Chondrocyte (in vitro differentiated cells): ENCODE measurements around the gene RAB30. TPM values are rescaled to one million over a fixed set of nuclear protein-coding genes. Genes with fewer than 3 reads are reported as not detected.

Experiments used
- DNase-seq: peaks from one replicate; pipeline ENCODE4 v3.0.0; 2021; ENCODE audit warnings: mixed read lengths, low spot score
- H3K27ac Mint-ChIP-seq: one replicate; pipeline ENCODE4 v1.8.0; 2021; ENCODE audit warnings: mild to moderate bottlenecking, moderate library complexity, mixed read lengths; ENCODE audit not compliant: unreplicated experiment
- H3K27me3 Mint-ChIP-seq: 2 replicates; pipeline ENCODE4 v1.8.0; 2021; ENCODE audit warnings: low read depth, mixed read lengths
- H3K36me3 Mint-ChIP-seq: 2 replicates; pipeline ENCODE4 v1.8.0; 2021; ENCODE audit warnings: low read depth, mixed read lengths
- H3K4me1 Mint-ChIP-seq: 2 replicates; pipeline ENCODE4 v1.8.0; 2021; ENCODE audit warnings: low read depth, mild to moderate bottlenecking, mixed read lengths
- H3K4me3 Mint-ChIP-seq: one replicate; pipeline ENCODE4 v1.8.0; 2021; ENCODE audit warnings: mild to moderate bottlenecking, moderate library complexity, mixed read lengths; ENCODE audit not compliant: unreplicated experiment
- H3K9me3 Mint-ChIP-seq: 2 replicates; pipeline ENCODE4 v1.8.0; 2021; ENCODE audit warnings: low read depth, mixed read lengths
- CTCF ChIP-seq: fragments of 200-600 bp; sonication (generic); IDR thresholded peaks from 2 replicates; pipeline ENCODE4 v1.5.0; 2021; ENCODE audit warnings: antibody characterized with exemption, mild to moderate bottlenecking, moderate library complexity
- total RNA-seq: library from RNA; stranded (reverse); gene quantifications from 3 replicates; pipeline ENCODE4 v1.2.1, GENCODE V29; 2021

The RAB30 gene
- total RNA-seq, 1 donor from 2014 or later, result 52.6 TPM

GRCh38 chr11:83033972-83034672 lies 37.6 kb downstream of the RAB30 start:
- Mint-ChIP-seq H3K4me3 (peak overlapping the region; percentile 65), H3K36me3 (peaks cover 2% of the 10 kb centered on the region), H3K9me3 (no peaks in the 10 kb centered on the region), H3K27me3 (no peaks in the 10 kb centered on the region), H3K27ac (peak overlapping the region; percentile 90), H3K4me1 (peaks cover 74% of the 10 kb centered on the region)
- DNase-seq, result no peak
- TF ChIP-seq CTCF, result no peak

- Mint-ChIP-seq H3K27me3 (no peaks in the 10 kb centered on the region), H3K9me3 (no peaks in the 10 kb centered on the region), H3K4me1 (peaks cover 71% of the 10 kb centered on the region), H3K36me3 (peaks cover 2% of the 10 kb centered on the region), H3K27ac (peak overlapping the region; percentile 90), H3K4me3 (peak overlapping the region; percentile 65)
- no peak for DNase-seq
- no peak for TF ChIP-seq CTCF
Observed at GRCh38 chr11:83033371-83033770, 38.3 kb downstream of the RAB30 start.

- Mint-ChIP-seq H3K27me3 (no peaks in the 10 kb centered on the region), H3K4me3 (no peak overlapping the region), H3K27ac (peak overlapping the region; percentile 38), H3K9me3 (no peaks in the 10 kb centered on the region), H3K36me3 (no peaks in the 10 kb centered on the region), H3K4me1 (peaks cover 74% of the 10 kb centered on the region)
- DNase-seq, result no peak
- no peak for TF ChIP-seq CTCF
Observed at GRCh38 chr11:83031127-83031526, 40.6 kb downstream of the RAB30 start.

GRCh38 chr11:83027794-83028193 lies 43.9 kb downstream of the RAB30 start:
- no peak for TF ChIP-seq CTCF
- Mint-ChIP-seq H3K9me3 (no peaks in the 10 kb centered on the region), H3K27ac (no peak overlapping the region), H3K4me3 (no peak overlapping the region), H3K4me1 (peaks cover 60% of the 10 kb centered on the region), H3K36me3 (peaks cover 1% of the 10 kb centered on the region), H3K27me3 (no peaks in the 10 kb centered on the region)
- no peak for DNase-seq

- Mint-ChIP-seq H3K4me1 (peaks cover 55% of the 10 kb centered on the region), H3K27me3 (no peaks in the 10 kb centered on the region), H3K36me3 (peaks cover 1% of the 10 kb centered on the region), H3K4me3 (no peak overlapping the region), H3K27ac (peak overlapping the region; percentile 11), H3K9me3 (no peaks in the 10 kb centered on the region)
- TF ChIP-seq CTCF, result no peak
- no peak for DNase-seq
Observed at GRCh38 chr11:83027289-83027688, 44.4 kb downstream of the RAB30 start.
